Liver (tissue), 9 donors: ENCODE data around the gene OPN5. TPM values are rescaled to one million over a fixed set of nuclear protein-coding genes. Genes with fewer than 3 reads are reported as not detected.

ENCODE experiments used
- DNase-seq: peaks from one replicate; pipeline ENCODE4 v3.0.0-alpha.2; 2017; ENCODE audit warnings: low spot score
- H3K27ac ChIP-seq, 2 donors: one replicate each; pipeline ENCODE4 v1.7.0; 2013; ENCODE audit warnings: inconsistent platforms in 2 of 2, low read length in 2 of 2, control low read depth in 1 of 2, low read depth in 1 of 2, mild to moderate bottlenecking in 1 of 2
- H3K27me3 ChIP-seq, 4 donors: one replicate each; pipeline versions ENCODE4 v1.6.1 to v1.7.0; 2013; ENCODE audit warnings: low read length in 3 of 4, inconsistent platforms in 1 of 4, mild to moderate bottlenecking in 1 of 4, moderate library complexity in 1 of 4; ENCODE audit not compliant: control insufficient read depth in 4 of 4, insufficient read depth in 4 of 4
- H3K36me3 ChIP-seq, 4 donors: one replicate each; pipeline versions ENCODE4 v1.6.1 to v1.7.0; 2013; ENCODE audit warnings: low read length in 3 of 4, mild to moderate bottlenecking in 3 of 4, low read depth in 1 of 4, moderate library complexity in 1 of 4; ENCODE audit not compliant: control insufficient read depth in 4 of 4, insufficient read depth in 3 of 4
- H3K4me1 ChIP-seq, 4 donors: one replicate each; pipeline versions ENCODE4 v1.6.1 to v1.7.0; 2013; ENCODE audit warnings: low read length in 3 of 4, mild to moderate bottlenecking in 3 of 4, moderate library complexity in 1 of 4; ENCODE audit not compliant: control insufficient read depth in 4 of 4, insufficient read depth in 4 of 4
- H3K4me3 ChIP-seq, 3 donors: one replicate each; pipeline versions ENCODE4 v1.6.1 to v1.7.0; 2013; ENCODE audit warnings: low read length in 3 of 3, control low read depth in 1 of 3, low read depth in 1 of 3, mild to moderate bottlenecking in 1 of 3
- H3K9ac ChIP-seq, 2 donors: one replicate each; pipeline ENCODE4 v1.7.0; 2013; ENCODE audit warnings: low read length in 2 of 2, mild to moderate bottlenecking in 2 of 2, moderate library complexity in 2 of 2, control low read depth in 1 of 2, low read depth in 1 of 2
- H3K9me3 ChIP-seq, 4 donors: one replicate each; pipeline versions ENCODE4 v1.6.1 to v1.7.0; 2013; ENCODE audit warnings: low read length in 3 of 4; ENCODE audit not compliant: control insufficient read depth in 4 of 4
- ATF3 ChIP-seq: IDR thresholded peaks from 2 replicates; pipeline ENCODE4 v1.6.1; 2016; ENCODE audit warnings: antibody characterized with exemption
- CTCF ChIP-seq: fragments of 150-350 bp; IDR thresholded peaks from 2 replicates; pipeline ENCODE4 v1.5.1; 2017; ENCODE audit warnings: improper control_type of control experiment, low read depth, low read length; ENCODE audit not compliant: missing input control
- EGR1 ChIP-seq, 2 donors: IDR thresholded peaks; 2 replicates each; pipeline ENCODE4 v1.6.1; 2016 to 2018; ENCODE audit warnings: antibody characterized with exemption in 2 of 2, low read depth in 2 of 2
- FOXA1 ChIP-seq: IDR thresholded peaks from 2 replicates; pipeline ENCODE4 v1.6.1; 2016; ENCODE audit warnings: antibody characterized with exemption
- FOXA2 ChIP-seq: IDR thresholded peaks from 2 replicates; pipeline ENCODE4 v1.6.1; 2016; ENCODE audit warnings: antibody characterized with exemption
- JUND ChIP-seq, 2 donors: IDR thresholded peaks; 2 replicates each; pipeline ENCODE4 v1.6.1; 2016; ENCODE audit warnings: antibody characterized with exemption in 2 of 2
- RXRA ChIP-seq, 2 donors: IDR thresholded peaks; 2 replicates each; pipeline ENCODE4 v1.6.1; 2017 to 2018; ENCODE audit warnings: antibody characterized with exemption in 2 of 2, mild to moderate bottlenecking in 1 of 2
- SP1 ChIP-seq: IDR thresholded peaks from 2 replicates; pipeline ENCODE4 v1.6.1; 2018; ENCODE audit warnings: antibody characterized with exemption, mild to moderate bottlenecking
- TAF1 ChIP-seq: conservative IDR thresholded peaks from 2 replicates; pipeline ENCODE4 v1.6.1; 2016; ENCODE audit warnings: antibody characterized with exemption, mild to moderate bottlenecking
- YY1 ChIP-seq: IDR thresholded peaks from 2 replicates; pipeline ENCODE4 v1.6.1; 2016; ENCODE audit warnings: antibody characterized with exemption, mild to moderate bottlenecking
- WGBS: extraction: QIAGEN DNeasy Blood & Tissue Kit; methylation state at CpG from one replicate; pipeline ENCODE4 v1.1.7; 2013; 5-methylcytosine and 5-hydroxymethylcytosine counted together
- polyA plus RNA-seq, 2 donors: library from polyadenylated mRNA; stranded (reverse) in 1 of 2; unstranded in 1 of 2; fragments of 200-250 nt in 1 of 2; fragments of >200 nt in 1 of 2; fragmentation: Nextera tagmentation in 1 of 2; extraction: Ambion mirVana in 1 of 2; gene quantifications; one replicate each; pipeline versions ENCODE4 v1.2.1 to v1.2.3, GENCODE V29; 2013 to 2015
- total RNA-seq, 2 donors: library from RNA; depleted of rRNA; stranded (reverse); fragments of >200 nt; gene quantifications; one replicate each; pipeline ENCODE4 v1.2.3, GENCODE V29; 2014
- TF ChIP-seq, protein P1 (sequence below): IDR thresholded peaks from 2 replicates; pipeline ENCODE4 v1.6.1; 2016; ENCODE audit warnings: antibody characterized with exemption
- TF ChIP-seq, protein P2 (sequence below): IDR thresholded peaks from 2 replicates; pipeline ENCODE4 v1.6.1; 2016; ENCODE audit warnings: antibody characterized with exemption, mild to moderate bottlenecking
- TF ChIP-seq, protein P3 (sequence below): IDR thresholded peaks from 2 replicates; pipeline ENCODE4 v1.6.1; 2016; ENCODE audit warnings: antibody characterized with exemption
- donor health status: healthy.
- donor health status: healthy.
- donor health status: healthy.
- donor health status: healthy.
- donor health status: healthy.

Gene OPN5
- total and polyA plus RNA-seq, 4 donors: not detected

DNA sequence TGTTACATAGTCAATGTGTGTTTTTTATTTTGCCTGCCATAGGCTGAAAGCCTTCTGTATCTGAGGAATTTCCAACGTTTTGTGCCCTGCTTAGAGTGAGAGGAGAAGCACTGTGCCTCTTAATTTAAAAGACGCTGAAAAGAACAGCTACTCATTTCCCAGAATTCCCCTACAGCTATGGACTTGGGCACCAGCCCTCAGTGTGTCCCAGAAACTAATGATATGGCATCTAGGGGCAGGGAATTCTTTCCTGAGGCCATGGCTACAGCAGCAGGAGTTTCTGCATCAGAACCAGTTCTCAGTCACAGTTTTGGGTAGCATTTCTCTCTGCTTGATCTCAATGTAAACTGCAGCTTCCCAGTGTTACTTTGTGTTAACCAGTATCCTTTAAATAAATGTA, 20.2 kb downstream of the OPN5 start:
- 36% methylated on average over 2 of the region's 2 CpGs for WGBS
- Histone ChIP-seq H3K4me3 (no peak overlapping the region), H3K27ac (no peak overlapping the region), H3K4me1 (no peaks in the 10 kb centered on the region), H3K9ac (no peak overlapping the region), H3K27me3 (no peaks in the 10 kb centered on the region), H3K9me3 (peaks cover 0 to 3% (median 0%) of the 10 kb centered on the region in 4 donors), H3K36me3 (no peaks in the 10 kb centered on the region)
- no peak for TF ChIP-seq FOXA2
- DNase-seq: no peak

DNA sequence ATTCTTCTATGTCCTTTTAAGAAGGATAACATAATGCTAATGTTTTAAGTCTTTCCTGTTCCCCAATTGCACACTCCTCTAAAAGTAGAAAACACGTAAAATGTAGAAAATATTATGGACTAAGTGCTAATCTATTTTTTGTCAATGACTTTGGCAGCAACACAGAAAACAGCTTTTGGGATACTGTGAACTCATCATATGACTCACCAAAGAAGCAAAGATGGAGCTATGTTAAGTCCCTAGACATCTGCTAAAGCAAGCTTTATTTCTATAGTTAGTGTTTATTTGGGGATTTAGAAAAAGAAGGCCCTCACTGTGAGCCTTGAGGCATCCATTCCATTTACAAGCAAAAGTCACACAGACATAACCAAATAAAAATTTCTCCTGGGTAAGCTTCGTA, 23.0 kb downstream of the OPN5 start:
- no peaks in the 10 kb centered on the region for H3K4me1 ChIP-seq
- DNase-seq: no peak
- H3K27me3 ChIP-seq: no peaks in the 10 kb centered on the region
- peaks cover 0 to 3% (median 0%) of the 10 kb centered on the region in 4 donors for H3K9me3 ChIP-seq
- H3K4me3 ChIP-seq: no peak overlapping the region
- H3K9ac ChIP-seq: no peak overlapping the region
- 82% methylated on average over 2 of the region's 2 CpGs for WGBS
- no peak overlapping the region for H3K27ac ChIP-seq
- TF ChIP-seq CTCF: no peak
- no peak for TF ChIP-seq FOXA1
- TF ChIP-seq YY1: no peak
- no peak for TF ChIP-seq EGR1 (IDR thresholded peaks at IDR 0.05; ENCODE audit: low read depth in 2 of 2)
- TF ChIP-seq, protein P1, sequence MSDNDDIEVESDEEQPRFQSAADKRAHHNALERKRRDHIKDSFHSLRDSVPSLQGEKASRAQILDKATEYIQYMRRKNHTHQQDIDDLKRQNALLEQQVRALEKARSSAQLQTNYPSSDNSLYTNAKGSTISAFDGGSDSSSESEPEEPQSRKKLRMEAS: no peak
- TF ChIP-seq TAF1: no peak
- TF ChIP-seq, protein P2, sequence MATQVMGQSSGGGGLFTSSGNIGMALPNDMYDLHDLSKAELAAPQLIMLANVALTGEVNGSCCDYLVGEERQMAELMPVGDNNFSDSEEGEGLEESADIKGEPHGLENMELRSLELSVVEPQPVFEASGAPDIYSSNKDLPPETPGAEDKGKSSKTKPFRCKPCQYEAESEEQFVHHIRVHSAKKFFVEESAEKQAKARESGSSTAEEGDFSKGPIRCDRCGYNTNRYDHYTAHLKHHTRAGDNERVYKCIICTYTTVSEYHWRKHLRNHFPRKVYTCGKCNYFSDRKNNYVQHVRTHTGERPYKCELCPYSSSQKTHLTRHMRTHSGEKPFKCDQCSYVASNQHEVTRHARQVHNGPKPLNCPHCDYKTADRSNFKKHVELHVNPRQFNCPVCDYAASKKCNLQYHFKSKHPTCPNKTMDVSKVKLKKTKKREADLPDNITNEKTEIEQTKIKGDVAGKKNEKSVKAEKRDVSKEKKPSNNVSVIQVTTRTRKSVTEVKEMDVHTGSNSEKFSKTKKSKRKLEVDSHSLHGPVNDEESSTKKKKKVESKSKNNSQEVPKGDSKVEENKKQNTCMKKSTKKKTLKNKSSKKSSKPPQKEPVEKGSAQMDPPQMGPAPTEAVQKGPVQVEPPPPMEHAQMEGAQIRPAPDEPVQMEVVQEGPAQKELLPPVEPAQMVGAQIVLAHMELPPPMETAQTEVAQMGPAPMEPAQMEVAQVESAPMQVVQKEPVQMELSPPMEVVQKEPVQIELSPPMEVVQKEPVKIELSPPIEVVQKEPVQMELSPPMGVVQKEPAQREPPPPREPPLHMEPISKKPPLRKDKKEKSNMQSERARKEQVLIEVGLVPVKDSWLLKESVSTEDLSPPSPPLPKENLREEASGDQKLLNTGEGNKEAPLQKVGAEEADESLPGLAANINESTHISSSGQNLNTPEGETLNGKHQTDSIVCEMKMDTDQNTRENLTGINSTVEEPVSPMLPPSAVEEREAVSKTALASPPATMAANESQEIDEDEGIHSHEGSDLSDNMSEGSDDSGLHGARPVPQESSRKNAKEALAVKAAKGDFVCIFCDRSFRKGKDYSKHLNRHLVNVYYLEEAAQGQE: no peak
- no peak for TF ChIP-seq ATF3
- TF ChIP-seq, protein P3, sequence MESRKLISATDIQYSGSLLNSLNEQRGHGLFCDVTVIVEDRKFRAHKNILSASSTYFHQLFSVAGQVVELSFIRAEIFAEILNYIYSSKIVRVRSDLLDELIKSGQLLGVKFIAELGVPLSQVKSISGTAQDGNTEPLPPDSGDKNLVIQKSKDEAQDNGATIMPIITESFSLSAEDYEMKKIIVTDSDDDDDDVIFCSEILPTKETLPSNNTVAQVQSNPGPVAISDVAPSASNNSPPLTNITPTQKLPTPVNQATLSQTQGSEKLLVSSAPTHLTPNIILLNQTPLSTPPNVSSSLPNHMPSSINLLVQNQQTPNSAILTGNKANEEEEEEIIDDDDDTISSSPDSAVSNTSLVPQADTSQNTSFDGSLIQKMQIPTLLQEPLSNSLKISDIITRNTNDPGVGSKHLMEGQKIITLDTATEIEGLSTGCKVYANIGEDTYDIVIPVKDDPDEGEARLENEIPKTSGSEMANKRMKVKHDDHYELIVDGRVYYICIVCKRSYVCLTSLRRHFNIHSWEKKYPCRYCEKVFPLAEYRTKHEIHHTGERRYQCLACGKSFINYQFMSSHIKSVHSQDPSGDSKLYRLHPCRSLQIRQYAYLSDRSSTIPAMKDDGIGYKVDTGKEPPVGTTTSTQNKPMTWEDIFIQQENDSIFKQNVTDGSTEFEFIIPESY: no peak
- no peak for TF ChIP-seq RXRA (IDR thresholded peaks at IDR 0.05)
- TF ChIP-seq SP1: no peak
- TF ChIP-seq JUND (IDR thresholded peaks at IDR 0.05): no peak
- H3K36me3 ChIP-seq: no peaks in the 10 kb centered on the region
